HFFc6 (cell line): ENCODE measurements around the gene ZNF695. TPM values are rescaled to one million over a fixed set of nuclear protein-coding genes. Genes with fewer than 3 reads are reported as not detected.

ENCODE experiments used
- DNase-seq: peaks from one replicate; pipeline ENCODE4 v3.0.0-alpha.2; 2018
- H3K27ac Mint-ChIP-seq: 2 replicates; pipeline ENCODE4 v1.8.0; 2020; ENCODE audit warnings: mild to moderate bottlenecking, mixed read lengths
- H3K27me3 Mint-ChIP-seq: 2 replicates; pipeline ENCODE4 v1.8.0; 2021; ENCODE audit warnings: mild to moderate bottlenecking, moderate library complexity, mixed read lengths; ENCODE audit not compliant: insufficient read depth
- H3K36me3 Mint-ChIP-seq: 2 replicates; pipeline ENCODE4 v1.8.0; 2021; ENCODE audit warnings: low read depth, mixed read lengths
- H3K4me1 Mint-ChIP-seq: 2 replicates; pipeline ENCODE4 v1.8.0; 2020; ENCODE audit warnings: low read depth, mixed read lengths
- H3K4me3 Mint-ChIP-seq: 2 replicates; pipeline ENCODE4 v1.8.0; 2020; ENCODE audit warnings: mild to moderate bottlenecking, moderate library complexity, mixed read lengths
- H3K9me3 Mint-ChIP-seq: 2 replicates; pipeline ENCODE4 v1.8.0; 2020; ENCODE audit warnings: mild to moderate bottlenecking, mixed read lengths
- CTCF ChIP-seq: fragments of 200-600 bp; sonication (generic); IDR thresholded peaks from 2 replicates; pipeline ENCODE4 v1.5.0; 2021; ENCODE audit warnings: antibody characterized with exemption, mild to moderate bottlenecking
- total RNA-seq, 6 experiments: library from RNA; stranded (reverse); fragmentation: NEBNext Ultra II Directional; extraction: Animal tissue kit (Norgen Biotek cat#: 25700); gene quantifications; 2 replicates in 1 of 6; 3 replicates in 5 of 6; pipeline ENCODE4 v1.2.3, GENCODE V29; 2021

ZNF695 gene
- total RNA-seq, 6 experiments from 2014 or later: 0.78 to 3.2 (median 2.6) TPM

- peak; percentile 77 for TF ChIP-seq CTCF
- DNase-seq: peak; percentile 1
- Mint-ChIP-seq H3K36me3 (peaks cover 33% of the 10 kb centered on the region), H3K4me1 (no peaks in the 10 kb centered on the region), H3K27me3 (peaks cover 2% of the 10 kb centered on the region; the same call in 1 of the 2 replicates), H3K4me3 (no peak overlapping the region), H3K27ac (no peak overlapping the region), H3K9me3 (peaks cover 45% of the 10 kb centered on the region)
These were observed 36.7 kb downstream of the ZNF695 start for GRCh38 chr1:246971090-246971721.

- no peaks in the 10 kb centered on the region for H3K4me1 Mint-ChIP-seq
- TF ChIP-seq CTCF: no peak
- H3K9me3 Mint-ChIP-seq: peaks cover 33% of the 10 kb centered on the region
- H3K27me3 Mint-ChIP-seq: peaks cover 2% of the 10 kb centered on the region; the same call in 1 of the 2 replicates
- H3K4me3 Mint-ChIP-seq: no peak overlapping the region
- no peak for DNase-seq
- H3K36me3 Mint-ChIP-seq: peaks cover 30% of the 10 kb centered on the region
- H3K27ac Mint-ChIP-seq: no peak overlapping the region
These were observed 38.2 kb downstream of the ZNF695 start for GRCh38 chr1:246969621-246970020.

- peaks cover 39% of the 10 kb centered on the region for H3K36me3 Mint-ChIP-seq
- H3K27ac Mint-ChIP-seq: no peak overlapping the region
- peaks cover 27% of the 10 kb centered on the region for H3K9me3 Mint-ChIP-seq
- H3K4me3 Mint-ChIP-seq: no peak overlapping the region
- no peak for TF ChIP-seq CTCF
- peaks cover 6% of the 10 kb centered on the region; the same call in 1 of the 2 replicates for H3K27me3 Mint-ChIP-seq
- H3K4me1 Mint-ChIP-seq: no peaks in the 10 kb centered on the region
- DNase-seq: no peak
These were observed 41.4 kb downstream of the ZNF695 start for GRCh38 chr1:246966502-246966901.

GRCh38 chr1:246959944-246960693 lies 47.7 kb downstream of the ZNF695 start:
- Mint-ChIP-seq H3K4me3 (no peak overlapping the region), H3K27ac (no peak overlapping the region), H3K27me3 (peaks cover 4% of the 10 kb centered on the region; the same call in 1 of the 2 replicates), H3K9me3 (no peaks in the 10 kb centered on the region), H3K4me1 (no peaks in the 10 kb centered on the region), H3K36me3 (peaks cover 18% of the 10 kb centered on the region)
- no peak for TF ChIP-seq CTCF
- DNase-seq: no peak

GRCh38 chr1:246954126-246954525 lies 53.7 kb downstream of the ZNF695 start:
- no peaks in the 10 kb centered on the region for H3K4me1 Mint-ChIP-seq
- DNase-seq: no peak
- no peak for TF ChIP-seq CTCF
- no peaks in the 10 kb centered on the region; the same call in 1 of the 2 replicates for H3K27me3 Mint-ChIP-seq
- no peak overlapping the region for H3K27ac Mint-ChIP-seq
- H3K9me3 Mint-ChIP-seq: no peaks in the 10 kb centered on the region
- H3K36me3 Mint-ChIP-seq: peaks cover 9% of the 10 kb centered on the region
- H3K4me3 Mint-ChIP-seq: no peak overlapping the region
